A549 (cell line): ENCODE results near the gene DUOX2. TPM values are rescaled to one million over a fixed set of nuclear protein-coding genes. Genes with fewer than 3 reads are reported as not detected.
A peak's percentile ranks its signal among the peaks of the same experiment; 100 is the strongest.

ENCODE experiments used
- ATAC-seq, 2 experiments: fragments of 200-7000 bp in 1 of 2; fragments of >200 bp in 1 of 2; cut with Nextera tagmentation in 1 of 2; cut with Tn5 transposase in 1 of 2; 3 replicates each; pipeline versions ENCODE4 v1.8.0 to v1.9.1; 2018 to 2020; ENCODE audit warnings: mild to moderate bottlenecking in 1 of 2, moderate library complexity in 1 of 2
- CTCF ChIA-PET: fragments of 300-600 bp; sonication (Branson Sonifier 250); formaldehyde crosslinking; extraction: SDS; loops from one replicate; lab custom pipeline; 2021; ENCODE audit warnings: antibody characterized with exemption, inconsistent platforms; lab: Yijun Ruan, JAX
- POLR2A ChIA-PET: fragments of 350-600 bp; formaldehyde crosslinking; extraction: SDS; loops from one replicate; lab custom pipeline; 2021; ENCODE audit warnings: antibody characterized with exemption, inconsistent platforms; lab: Yijun Ruan, JAX
- DNase-seq, 2 experiments: peaks; one replicate each; pipeline versions ENCODE4 v3.0.0 to v3.0.0-alpha.2; 2011 to 2016; ENCODE audit warnings: low read depth in 1 of 2, low spot score in 1 of 2
- FAIRE-seq: peaks from 2 replicates; lab custom pipeline; 2011; peaks lifted over from hg19 to GRCh38; lab: Jason Lieb, UNC
- H3K27ac ChIP-seq, 2 experiments: fragments of >200 bp; sonication (Bioruptor Twin); formaldehyde crosslinking; 3 replicates each; pipeline ENCODE4 v1.5.1; 2016 to 2017
- H3K4me1 ChIP-seq: fragments of >200 bp; sonication (Bioruptor Twin); formaldehyde crosslinking; 3 replicates; pipeline ENCODE4 v1.6.1; 2016
- H3K4me2 ChIP-seq: fragments of >200 bp; sonication (Bioruptor Twin); formaldehyde crosslinking; 3 replicates; pipeline ENCODE4 v1.6.1; 2016
- H3K4me3 ChIP-seq: fragments of >200 bp; sonication (Bioruptor Twin); formaldehyde crosslinking; 3 replicates; pipeline ENCODE4 v1.5.1; 2016
- H3K9me3 ChIP-seq: fragments of >200 bp; sonication (Bioruptor Twin); formaldehyde crosslinking; 3 replicates; pipeline ENCODE4 v1.6.1; 2016
- BHLHE40 ChIP-seq: IDR thresholded peaks from 2 replicates; pipeline ENCODE4 v1.6.1; 2012; ENCODE audit warnings: low read depth, low read length, inconsistent platforms
- CBX8 ChIP-seq: fragments of 200-600 bp; sonication (generic); IDR thresholded peaks from 2 replicates; pipeline ENCODE4 v1.6.1; 2016
- CHD4 ChIP-seq: fragments of 200-600 bp; sonication (generic); IDR thresholded peaks from 2 replicates; pipeline ENCODE4 v1.6.1; 2016; ENCODE audit warnings: antibody characterized with exemption, mild to moderate bottlenecking, borderline replicate concordance
- EHF ChIP-seq: fragments of 250-450 bp; sonication (Bioruptor Pico); IDR thresholded peaks from 2 replicates; pipeline ENCODE4 v1.5.0; 2020; ENCODE audit warnings: mild to moderate bottlenecking
- EHMT2 ChIP-seq: fragments of 200-600 bp; sonication (generic); IDR thresholded peaks from 2 replicates; pipeline ENCODE4 v1.6.1; 2016; ENCODE audit warnings: antibody characterized with exemption, low read depth, mild to moderate bottlenecking, moderate library complexity
- EP300 ChIP-seq, 2 experiments: fragments of >200 bp; sonication (Bioruptor Twin); formaldehyde crosslinking; IDR thresholded peaks; 2 replicates in 1 of 2; 3 replicates in 1 of 2; pipeline ENCODE4 v1.6.1; 2016 to 2017
- FOSB ChIP-seq: fragments of 250-450 bp; sonication (Bioruptor Pico); IDR thresholded peaks from 2 replicates; pipeline ENCODE4 v1.5.0; 2020; ENCODE audit warnings: mild to moderate bottlenecking, moderate library complexity
- FOSL2 ChIP-seq, 2 experiments: fragments of 450-650 bp in 1 of 2; fragments of >200 bp in 1 of 2; sonication (Bioruptor Twin) in 1 of 2; formaldehyde crosslinking; IDR thresholded peaks; 2 replicates each; pipeline versions ENCODE4 v1.5.0 to v1.6.1; 2016 to 2020; ENCODE audit warnings: mild to moderate bottlenecking in 1 of 2, moderate library complexity in 1 of 2
- FOXS1 ChIP-seq: fragments of 250-450 bp; sonication (Bioruptor Pico); IDR thresholded peaks from 2 replicates; pipeline ENCODE4 v1.5.0; 2020; ENCODE audit warnings: mild to moderate bottlenecking, moderate library complexity
- HDAC2 ChIP-seq: fragments of 200-600 bp; sonication (generic); IDR thresholded peaks from 2 replicates; pipeline ENCODE4 v1.6.1; 2016
- HOXB5 ChIP-seq: fragments of 250-450 bp; sonication (Bioruptor Pico); IDR thresholded peaks from 2 replicates; pipeline ENCODE4 v1.5.0; 2020; ENCODE audit warnings: mild to moderate bottlenecking, moderate library complexity
- JUNB ChIP-seq: fragments of >200 bp; sonication (Bioruptor Twin); formaldehyde crosslinking; IDR thresholded peaks from 2 replicates; pipeline ENCODE4 v1.6.1; 2016
- KDM1A ChIP-seq: fragments of 200-600 bp; sonication (generic); IDR thresholded peaks from 2 replicates; pipeline ENCODE4 v1.6.1; 2016; ENCODE audit warnings: low read depth, mild to moderate bottlenecking
- POLR2AphosphoS2 ChIP-seq: conservative IDR thresholded peaks from 2 replicates; pipeline ENCODE4 v1.6.1; 2012; ENCODE audit warnings: low read length, improper control_type of control experiment, inconsistent platforms
- RNF2 ChIP-seq: fragments of 200-600 bp; sonication (generic); IDR thresholded peaks from 2 replicates; pipeline ENCODE4 v1.6.1; 2016; ENCODE audit warnings: low read depth, mild to moderate bottlenecking, antibody characterized with exemption, moderate library complexity, borderline replicate concordance
- SREBF2 ChIP-seq: fragments of 450-650 bp; IDR thresholded peaks from 2 replicates; pipeline ENCODE4 v1.6.1; 2014; ENCODE audit warnings: mild to moderate bottlenecking, moderate library complexity
- TP53 ChIP-seq: fragments of 250-450 bp; sonication (Bioruptor Pico); IDR thresholded peaks from 2 replicates; pipeline ENCODE4 v1.5.0; 2021; ENCODE audit warnings: mild to moderate bottlenecking, moderate library complexity
- WGBS: methylation state at CpG from one replicate; pipeline ENCODE4 v1.1.6; 2017; ENCODE audit errors: missing lambda C conversion rate; 5-methylcytosine and 5-hydroxymethylcytosine counted together
- polyA plus RNA-seq, 4 experiments: library from polyadenylated mRNA; depleted of rRNA in 3 of 4; stranded (reverse); fragments of >200 nt; fragmentation: RNase III in 1 of 4; extraction: RNeasy Plus Mini Kit Qiagen cat#74134 plus additional on column Dnase treatment in 1 of 4; gene quantifications; 2 replicates in 3 of 4; 3 replicates in 1 of 4; pipeline ENCODE4 v1.2.3, GENCODE V29; 2011 to 2017
- TF ChIP-seq, protein P1 (sequence below): fragments of 250-450 bp; sonication (Bioruptor Pico); IDR thresholded peaks from 2 replicates; pipeline ENCODE4 v1.5.0; 2021; ENCODE audit warnings: mild to moderate bottlenecking, moderate library complexity, borderline replicate concordance
- TF ChIP-seq, protein P2 (sequence below): fragments of 450-650 bp; IDR thresholded peaks from 2 replicates; pipeline ENCODE4 v1.6.1; 2014; ENCODE audit warnings: antibody characterized with exemption
- TF ChIP-seq, protein P3 (sequence below): fragments of >200 bp; sonication (Bioruptor Twin); formaldehyde crosslinking; IDR thresholded peaks from 3 replicates; pipeline ENCODE4 v1.6.1; 2016
- TF ChIP-seq, protein P4 (sequence below): fragments of 150-350 bp; IDR thresholded peaks from 2 replicates; pipeline ENCODE4 v1.6.1; 2014; ENCODE audit warnings: low read depth, mild to moderate bottlenecking, low read length
- TF ChIP-seq, protein P5 (sequence below): fragments of >200 bp; sonication (Bioruptor Twin); formaldehyde crosslinking; IDR thresholded peaks from 2 replicates; pipeline ENCODE4 v1.6.1; 2016

Gene DUOX2
- polyA plus RNA-seq, 2 of the 4 experiments (the other 2 are of a cell fraction): 0.05 to 0.06 TPM

DNA sequence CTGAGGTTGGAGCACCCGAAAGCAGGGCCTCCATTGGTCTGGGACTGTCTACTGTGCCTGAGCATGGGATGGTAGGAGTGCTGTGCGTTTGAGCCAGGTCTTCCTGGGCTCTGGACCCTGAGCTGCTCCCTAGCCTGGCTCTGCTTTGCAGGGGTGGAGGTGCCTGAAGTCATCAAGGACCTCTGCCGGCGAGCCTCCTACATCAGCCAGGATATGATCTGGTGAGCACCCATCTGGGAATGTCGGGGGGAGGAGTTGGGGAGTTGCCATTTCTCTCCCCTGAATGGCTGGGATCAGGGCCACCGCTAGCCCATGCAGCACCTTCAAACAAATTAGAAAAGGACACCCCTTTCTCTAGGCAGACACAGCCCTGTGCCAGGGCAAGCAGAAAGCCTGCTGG lies 36.5 kb upstream of the DUOX2 start:
- H3K4me2 ChIP-seq: no peak overlapping the region
- no peak overlapping the region for H3K4me3 ChIP-seq
- CTCF ChIA-PET: interaction anchor here (2.3 to 4.0 kb wide), 2 partner anchors 12 to 24 kb away, joined by 6 to 30 read pairs; no protein-coding TSS in a partner anchor
- no peak for FAIRE-seq
- no peak for TF ChIP-seq RNF2
- no peak for TF ChIP-seq FOSL2 (IDR thresholded peaks at IDR 0.05)
- TF ChIP-seq FOSL2 (CRISPR knock-in tag; IDR thresholded peaks at IDR 0.05): no peak
- TF ChIP-seq, protein P1, sequence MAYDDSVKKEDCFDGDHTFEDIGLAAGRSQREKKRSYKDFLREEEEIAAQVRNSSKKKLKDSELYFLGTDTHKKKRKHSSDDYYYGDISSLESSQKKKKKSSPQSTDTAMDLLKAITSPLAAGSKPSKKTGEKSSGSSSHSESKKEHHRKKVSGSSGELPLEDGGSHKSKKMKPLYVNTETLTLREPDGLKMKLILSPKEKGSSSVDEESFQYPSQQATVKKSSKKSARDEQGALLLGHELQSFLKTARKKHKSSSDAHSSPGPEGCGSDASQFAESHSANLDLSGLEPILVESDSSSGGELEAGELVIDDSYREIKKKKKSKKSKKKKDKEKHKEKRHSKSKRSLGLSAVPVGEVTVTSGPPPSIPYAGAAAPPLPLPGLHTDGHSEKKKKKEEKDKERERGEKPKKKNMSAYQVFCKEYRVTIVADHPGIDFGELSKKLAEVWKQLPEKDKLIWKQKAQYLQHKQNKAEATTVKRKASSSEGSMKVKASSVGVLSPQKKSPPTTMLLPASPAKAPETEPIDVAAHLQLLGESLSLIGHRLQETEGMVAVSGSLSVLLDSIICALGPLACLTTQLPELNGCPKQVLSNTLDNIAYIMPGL: no peak
- TF ChIP-seq, protein P2, sequence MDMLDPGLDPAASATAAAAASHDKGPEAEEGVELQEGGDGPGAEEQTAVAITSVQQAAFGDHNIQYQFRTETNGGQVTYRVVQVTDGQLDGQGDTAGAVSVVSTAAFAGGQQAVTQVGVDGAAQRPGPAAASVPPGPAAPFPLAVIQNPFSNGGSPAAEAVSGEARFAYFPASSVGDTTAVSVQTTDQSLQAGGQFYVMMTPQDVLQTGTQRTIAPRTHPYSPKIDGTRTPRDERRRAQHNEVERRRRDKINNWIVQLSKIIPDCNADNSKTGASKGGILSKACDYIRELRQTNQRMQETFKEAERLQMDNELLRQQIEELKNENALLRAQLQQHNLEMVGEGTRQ: no peak
- TF ChIP-seq, all 56 proteins: peak for 0
- POLR2A ChIA-PET: no interaction called here
- 65% methylated on average over 5 of the region's 6 CpGs for WGBS
- DNase-seq (no peak), ATAC-seq (0 out of 6 replicates have a peak, but pooled peaks of 1 of the 2 experiments have one; percentile 29)
- H3K9me3 ChIP-seq: no peaks in the 10 kb centered on the region
- no peaks in the 10 kb centered on the region for H3K4me1 ChIP-seq
- H3K27ac ChIP-seq: no peak overlapping the region

DNA sequence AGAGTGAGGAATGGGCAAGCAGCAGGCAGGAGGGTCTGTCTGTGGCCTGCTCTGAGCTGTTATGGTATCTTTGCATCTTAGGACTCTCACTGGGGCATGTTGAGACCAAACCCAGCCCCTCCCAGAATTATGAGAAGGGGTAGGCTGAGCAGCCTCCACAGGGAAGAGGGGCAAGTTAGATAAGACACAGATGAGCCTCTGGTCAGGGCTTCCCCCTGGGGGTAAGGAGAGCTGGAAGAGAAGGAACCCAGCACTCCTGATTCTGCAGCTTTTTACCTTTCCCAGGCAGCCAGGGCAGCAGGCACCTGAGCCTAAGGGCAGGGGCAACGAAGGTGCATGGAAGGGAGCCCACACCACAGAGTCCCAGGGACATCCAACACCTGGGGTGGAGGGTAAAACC lies 35.1 kb upstream of the DUOX2 start:
- H3K9me3 ChIP-seq: no peaks in the 10 kb centered on the region
- DNase-seq (no peak), FAIRE-seq (no peak), ATAC-seq (no peak)
- no peak overlapping the region for H3K27ac ChIP-seq
- WGBS: 86% methylated on average over 1 of the region's 1 CpG
- no peak overlapping the region for H3K4me3 ChIP-seq
- ChIA-PET CTCF (interaction anchor here (1.5 to 4.0 kb wide), 3 partner anchors 11 to 22 kb away, joined by 5 to 30 read pairs (median 6); no protein-coding TSS in a partner anchor), POLR2A (no interaction called here)
- no peaks in the 10 kb centered on the region for H3K4me1 ChIP-seq
- no peak overlapping the region for H3K4me2 ChIP-seq
- TF ChIP-seq CBX8 (no peak), POLR2AphosphoS2 (no peak), EP300 (IDR thresholded peaks at IDR 0.05) (no peak), EHMT2 (no peak), FOXS1 (CRISPR knock-in tag) (no peak), HDAC2 (no peak), EHF (CRISPR knock-in tag) (no peak), SREBF2 (no peak), JUNB (no peak), FOSB (CRISPR knock-in tag) (no peak), TP53 (CRISPR knock-in tag) (no peak), CHD4 (no peak), BHLHE40 (no peak), KDM1A (no peak), HOXB5 (CRISPR knock-in tag) (no peak)
- TF ChIP-seq, protein P3, sequence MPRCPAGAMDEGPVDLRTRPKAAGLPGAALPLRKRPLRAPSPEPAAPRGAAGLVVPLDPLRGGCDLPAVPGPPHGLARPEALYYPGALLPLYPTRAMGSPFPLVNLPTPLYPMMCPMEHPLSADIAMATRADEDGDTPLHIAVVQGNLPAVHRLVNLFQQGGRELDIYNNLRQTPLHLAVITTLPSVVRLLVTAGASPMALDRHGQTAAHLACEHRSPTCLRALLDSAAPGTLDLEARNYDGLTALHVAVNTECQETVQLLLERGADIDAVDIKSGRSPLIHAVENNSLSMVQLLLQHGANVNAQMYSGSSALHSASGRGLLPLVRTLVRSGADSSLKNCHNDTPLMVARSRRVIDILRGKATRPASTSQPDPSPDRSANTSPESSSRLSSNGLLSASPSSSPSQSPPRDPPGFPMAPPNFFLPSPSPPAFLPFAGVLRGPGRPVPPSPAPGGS: no peak
- TF ChIP-seq, protein P4, sequence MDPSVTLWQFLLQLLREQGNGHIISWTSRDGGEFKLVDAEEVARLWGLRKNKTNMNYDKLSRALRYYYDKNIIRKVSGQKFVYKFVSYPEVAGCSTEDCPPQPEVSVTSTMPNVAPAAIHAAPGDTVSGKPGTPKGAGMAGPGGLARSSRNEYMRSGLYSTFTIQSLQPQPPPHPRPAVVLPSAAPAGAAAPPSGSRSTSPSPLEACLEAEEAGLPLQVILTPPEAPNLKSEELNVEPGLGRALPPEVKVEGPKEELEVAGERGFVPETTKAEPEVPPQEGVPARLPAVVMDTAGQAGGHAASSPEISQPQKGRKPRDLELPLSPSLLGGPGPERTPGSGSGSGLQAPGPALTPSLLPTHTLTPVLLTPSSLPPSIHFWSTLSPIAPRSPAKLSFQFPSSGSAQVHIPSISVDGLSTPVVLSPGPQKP: no peak
- TF ChIP-seq, protein P5, sequence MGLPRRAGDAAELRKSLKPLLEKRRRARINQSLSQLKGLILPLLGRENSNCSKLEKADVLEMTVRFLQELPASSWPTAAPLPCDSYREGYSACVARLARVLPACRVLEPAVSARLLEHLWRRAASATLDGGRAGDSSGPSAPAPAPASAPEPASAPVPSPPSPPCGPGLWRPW: no peak
